SH-SY5Y (cell line): Measurements from ENCODE around the gene ACTN2.

Experiments
- GATA2 ChIP-seq: IDR thresholded peaks from 2 replicates; pipeline ENCODE4 v1.6.1; 2011; ENCODE audit warnings: mild to moderate bottlenecking, low read depth, low read length
- GATA3 ChIP-seq: IDR thresholded peaks from 2 replicates; pipeline ENCODE4 v1.6.1; 2011; ENCODE audit warnings: low read depth, mild to moderate bottlenecking, low read length, moderate library complexity

GRCh38 chr1:236734141-236734765, 48.0 kb downstream of the ACTN2 start:
- TF ChIP-seq GATA2 (no peak), GATA3 (no peak)
